HEK293T (cell line): Measurements from ENCODE around the gene FDCSP.

Source experiments
- ELF4 ChIP-seq: fragments of 450-650 bp; IDR thresholded peaks from 2 replicates; pipeline ENCODE4 v1.6.1; 2017; ENCODE audit warnings: antibody characterized with exemption
- FOXA1 ChIP-seq: fragments of 450-650 bp; IDR thresholded peaks from 2 replicates; pipeline ENCODE4 v1.6.1; 2016; ENCODE audit warnings: mild to moderate bottlenecking

- no peak for TF ChIP-seq ELF4
- no peak for TF ChIP-seq FOXA1
Measured at GRCh38 chr4:70239131-70239883, 13.4 kb downstream of the FDCSP start.
